Body of pancreas (tissue), 4 donors: ENCODE data around the gene GHDC. TPM values are rescaled to one million over a fixed set of nuclear protein-coding genes. Genes with fewer than 3 reads are reported as not detected.

Source experiments
- ATAC-seq: fragments of 150-250 bp; one replicate; pipeline ENCODE4 v1.9.1; 2016
- DNase-seq, 4 donors: peaks; one replicate each; pipeline ENCODE4 v3.0.0-alpha.2; 2019
- H3K27ac ChIP-seq, 4 donors: fragments of 200-600 bp; sonication (generic); 1 replicate in 3 of 4; 2 replicates in 1 of 4; pipeline versions ENCODE4 v1.5.1 to v1.6.1; 2016 to 2019; ENCODE audit warnings: mild to moderate bottlenecking in 1 of 4, mixed read lengths in 1 of 4, moderate library complexity in 1 of 4
- H3K27me3 ChIP-seq, 2 donors: fragments of 200-600 bp; sonication (generic); one replicate each; pipeline ENCODE4 v1.6.0; 2016; ENCODE audit warnings: mild to moderate bottlenecking in 1 of 2
- H3K36me3 ChIP-seq, 2 donors: fragments of 200-600 bp; sonication (generic); replicated peaks in 1 of 2; 2 replicates each; pipeline ENCODE4 v1.5.1; 2016; ENCODE audit warnings: low read depth in 2 of 2; ENCODE audit not compliant: insufficient read depth in 1 of 2
- H3K4me1 ChIP-seq: fragments of 200-600 bp; sonication (generic); one replicate; pipeline ENCODE4 v1.6.0; 2016
- H3K4me3 ChIP-seq, 2 donors: fragments of 200-600 bp; sonication (generic); 1 replicate in 1 of 2; 2 replicates in 1 of 2; pipeline ENCODE4 v1.5.1; 2016 to 2019
- H3K9me3 ChIP-seq, 3 donors: fragments of 200-600 bp; sonication (generic); 1 replicate in 2 of 3; 2 replicates in 1 of 3; pipeline ENCODE4 v1.5.1; 2016
- POLR2A ChIP-seq, 3 donors: fragments of 450-650 bp; IDR thresholded peaks; one replicate each; pipeline ENCODE4 v1.6.1; 2016; ENCODE audit warnings: antibody characterized with exemption in 3 of 3, mild to moderate bottlenecking in 2 of 3
- WGBS, 2 donors: methylation state at CpG; one replicate each; pipeline ENCODE4 v1.1.5; 2017; 5-methylcytosine and 5-hydroxymethylcytosine counted together
- intact Hi-C: fragments of 100-400 bp; cut with DNase I; formaldehyde crosslinking; loops from one replicate; pipeline ENCODE4 v1.15.1; 2023
- total RNA-seq, 2 donors: library from RNA; depleted of rRNA; stranded (reverse); fragments of >200 nt; gene quantifications; one replicate each; pipeline ENCODE4 v1.1.0, GENCODE V29; 2016
- TF ChIP-seq, protein P1 (sequence below), 7 experiments: fragments of 450-650 bp in 4 of 7; fragments of 200-600 bp in 3 of 7; sonication (generic) in 3 of 7; IDR thresholded peaks; one replicate each; pipeline ENCODE4 v1.5.1; 2016 to 2019; ENCODE audit warnings: antibody characterized with exemption in 7 of 7

GHDC gene
- total RNA-seq, 2 donors from 2014 or later = 35.8 to 42.2 TPM

DNA sequence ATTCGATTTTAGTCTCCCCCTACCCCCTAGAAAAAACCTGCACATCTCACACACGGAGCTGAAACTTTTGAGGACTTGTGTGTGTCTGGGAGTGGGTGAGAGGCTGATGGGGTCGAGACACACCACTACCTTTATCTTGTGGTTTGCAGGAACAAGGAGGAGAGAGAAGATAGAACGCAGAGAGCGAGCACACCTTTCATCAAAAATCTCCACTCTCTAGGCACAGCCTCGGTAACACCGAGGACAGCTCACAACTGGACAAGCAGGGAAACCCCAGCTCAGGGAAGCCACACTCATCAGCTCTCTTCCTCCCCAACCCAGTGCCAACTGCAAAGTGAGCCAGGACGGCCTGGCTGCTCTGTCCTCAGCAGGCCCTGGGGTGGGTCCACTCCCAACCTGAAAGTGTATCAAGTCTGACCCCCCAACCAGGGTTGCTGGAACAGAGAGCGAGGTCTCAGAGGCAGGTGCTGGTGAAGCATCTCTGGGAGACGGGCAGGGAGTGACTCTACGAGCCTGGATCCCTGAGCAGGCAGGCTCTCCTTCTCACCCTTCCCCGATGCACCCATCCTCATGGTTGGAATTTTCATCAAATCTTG lies 5.2 kb upstream of the GHDC start:
- Histone ChIP-seq H3K4me3 (no peak overlapping the region), H3K27ac (peak overlapping the region in 1 of 4 donors; percentile 80), H3K4me1 (peaks cover 24% of the 10 kb centered on the region), H3K9me3 (no peaks in the 10 kb centered on the region), H3K36me3 (peaks cover 0 to 2% of the 10 kb centered on the region in 2 donors), H3K27me3 (no peaks in the 10 kb centered on the region)
- intact Hi-C loops = no loop called here
- 80 to 87% methylated on average over 12 of the region's 12 CpGs for WGBS, 2 donors
- DNase-seq = no peak
- TF ChIP-seq, protein P1, sequence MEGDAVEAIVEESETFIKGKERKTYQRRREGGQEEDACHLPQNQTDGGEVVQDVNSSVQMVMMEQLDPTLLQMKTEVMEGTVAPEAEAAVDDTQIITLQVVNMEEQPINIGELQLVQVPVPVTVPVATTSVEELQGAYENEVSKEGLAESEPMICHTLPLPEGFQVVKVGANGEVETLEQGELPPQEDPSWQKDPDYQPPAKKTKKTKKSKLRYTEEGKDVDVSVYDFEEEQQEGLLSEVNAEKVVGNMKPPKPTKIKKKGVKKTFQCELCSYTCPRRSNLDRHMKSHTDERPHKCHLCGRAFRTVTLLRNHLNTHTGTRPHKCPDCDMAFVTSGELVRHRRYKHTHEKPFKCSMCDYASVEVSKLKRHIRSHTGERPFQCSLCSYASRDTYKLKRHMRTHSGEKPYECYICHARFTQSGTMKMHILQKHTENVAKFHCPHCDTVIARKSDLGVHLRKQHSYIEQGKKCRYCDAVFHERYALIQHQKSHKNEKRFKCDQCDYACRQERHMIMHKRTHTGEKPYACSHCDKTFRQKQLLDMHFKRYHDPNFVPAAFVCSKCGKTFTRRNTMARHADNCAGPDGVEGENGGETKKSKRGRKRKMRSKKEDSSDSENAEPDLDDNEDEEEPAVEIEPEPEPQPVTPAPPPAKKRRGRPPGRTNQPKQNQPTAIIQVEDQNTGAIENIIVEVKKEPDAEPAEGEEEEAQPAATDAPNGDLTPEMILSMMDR (IDR thresholded peaks at IDR 0.05) = no peak
- TF ChIP-seq POLR2A (IDR thresholded peaks at IDR 0.05) = no peak
- no peak for ATAC-seq

DNA sequence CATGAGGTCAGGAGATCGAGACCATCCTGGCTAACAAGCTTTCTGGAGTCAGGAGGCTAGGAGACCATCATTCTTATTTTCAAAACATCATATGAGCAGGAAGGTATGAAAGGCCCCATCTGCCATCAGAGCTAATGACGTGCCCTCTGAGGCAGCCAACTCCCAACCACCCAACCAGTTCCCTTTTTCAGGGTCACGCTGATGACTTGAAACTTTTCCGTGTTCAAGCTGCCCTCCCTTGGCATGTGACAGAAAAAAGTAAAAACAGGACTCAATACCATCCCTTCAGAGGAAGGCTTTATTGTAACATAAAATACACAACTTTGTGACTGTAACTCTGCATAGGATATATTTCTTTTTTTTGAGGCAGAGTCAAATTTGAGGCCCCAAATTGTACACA lies 4.6 kb upstream of the GHDC start:
- 74 to 81% methylated on average over 3 to 4 of the region's 4 CpGs for WGBS, 2 donors
- peak overlapping the region in 1 of 4 donors; percentile 30 for H3K27ac ChIP-seq

DNA sequence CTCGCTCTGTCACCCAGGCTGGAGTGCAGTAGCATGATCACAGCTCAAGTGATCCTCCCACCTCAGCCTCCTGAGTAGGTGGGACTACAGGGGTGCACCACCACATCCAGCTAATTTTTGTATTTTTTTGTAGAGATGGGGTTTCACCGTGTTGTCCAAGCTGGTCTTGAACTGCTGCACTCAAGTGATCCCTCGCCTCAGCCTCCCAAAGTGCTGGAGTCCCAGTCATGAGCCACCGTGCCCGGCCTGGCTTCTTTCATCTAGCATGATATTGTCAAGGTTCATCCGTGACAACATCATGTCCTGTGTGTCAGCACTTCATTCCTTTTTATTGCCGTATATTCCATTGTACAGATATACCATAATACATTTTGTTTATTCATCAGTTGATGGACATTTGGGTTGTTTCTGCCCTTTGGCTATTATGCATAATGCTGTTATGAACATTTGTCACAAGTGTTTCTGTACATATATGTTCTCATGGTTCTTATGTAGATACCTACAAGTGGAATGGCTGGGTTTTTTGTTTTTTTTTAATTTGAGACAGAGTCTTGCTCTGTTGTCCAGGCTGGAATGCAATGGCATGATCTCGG lies 3.4 kb upstream of the GHDC start:
- intact Hi-C loops = no loop called here
- no peak overlapping the region for H3K27ac ChIP-seq
- no peaks in the 10 kb centered on the region for H3K27me3 ChIP-seq
- no peaks in the 10 kb centered on the region for H3K36me3 ChIP-seq
- peaks cover 38% of the 10 kb centered on the region for H3K4me1 ChIP-seq
- ATAC-seq (no peak), DNase-seq (no peak)
- H3K9me3 ChIP-seq = no peaks in the 10 kb centered on the region
- 90 to 95% methylated on average over 8 of the region's 8 CpGs for WGBS, 2 donors
- TF ChIP-seq POLR2A (IDR thresholded peaks at IDR 0.05) = no peak
- TF ChIP-seq, protein P1 (IDR thresholded peaks at IDR 0.05) = no peak
- no peak overlapping the region for H3K4me3 ChIP-seq

More for the DNA sequence above, 4.6 kb upstream of the GHDC start:
- intact Hi-C loops = no loop called here
- no peaks in the 10 kb centered on the region for H3K9me3 ChIP-seq
- DNase-seq (peak in 1 of 4 donors; percentile 50), ATAC-seq (no peak)
- H3K27me3 ChIP-seq = no peaks in the 10 kb centered on the region
- H3K4me1 ChIP-seq = peaks cover 26% of the 10 kb centered on the region
- H3K4me3 ChIP-seq = no peak overlapping the region
- no peaks in the 10 kb centered on the region for H3K36me3 ChIP-seq
- TF ChIP-seq, protein P1 (IDR thresholded peaks at IDR 0.05) = no peak
- no peak for TF ChIP-seq POLR2A (IDR thresholded peaks at IDR 0.05)

DNA sequence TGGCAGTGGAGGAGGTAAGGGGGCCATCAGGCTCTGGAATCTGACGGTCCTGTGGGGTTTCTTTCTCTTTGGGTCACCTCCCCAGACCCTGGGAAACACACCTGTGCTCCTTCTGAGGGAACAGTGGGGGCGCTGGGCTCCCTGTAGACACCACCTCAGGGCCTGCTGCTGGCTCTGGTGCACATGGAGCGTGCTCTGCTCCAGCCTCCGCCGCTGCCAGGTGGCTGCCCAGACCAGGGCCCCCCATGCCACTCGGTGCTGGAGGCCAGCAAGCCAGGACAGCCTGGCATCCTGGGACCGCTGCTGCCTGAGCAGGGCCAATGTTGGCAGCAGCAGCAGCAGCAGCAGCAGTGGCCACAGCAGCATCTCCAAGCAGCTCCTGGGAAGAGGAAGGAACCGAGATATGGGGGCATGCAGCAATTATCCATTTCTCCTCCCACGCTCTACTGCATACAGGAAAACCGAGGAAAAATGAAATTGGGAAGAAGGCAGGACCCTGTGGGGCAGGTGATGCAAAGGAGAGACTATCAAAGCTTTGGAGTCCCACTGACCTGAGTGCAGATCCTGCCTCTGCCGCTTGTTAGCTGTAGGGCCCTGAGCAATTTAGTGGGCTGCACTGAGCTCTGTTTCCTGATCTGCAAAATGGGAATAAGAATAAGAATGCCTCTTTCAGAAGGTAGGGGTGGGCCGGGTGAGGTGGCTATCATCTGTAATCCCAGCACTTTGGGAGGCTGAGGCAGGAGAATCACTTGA lies 902 bp downstream of the GHDC start:
- ATAC-seq (no peak), DNase-seq (no peak)
- TF ChIP-seq, protein P1 (IDR thresholded peaks at IDR 0.05) = no peak
- TF ChIP-seq POLR2A (IDR thresholded peaks at IDR 0.05) = no peak
- no peaks in the 10 kb centered on the region for H3K36me3 ChIP-seq
- peak overlapping the region; percentile 54 for H3K4me3 ChIP-seq
- H3K27ac ChIP-seq = peak overlapping the region in 1 of 4 donors; percentile 61
- intact Hi-C loops = no loop called here
- peaks cover 23% of the 10 kb centered on the region for H3K4me1 ChIP-seq
- H3K27me3 ChIP-seq = no peaks in the 10 kb centered on the region
- no peaks in the 10 kb centered on the region for H3K9me3 ChIP-seq
- 64 to 70% methylated on average over 6 to 12 of the region's 12 CpGs for WGBS, 2 donors
